Liver (tissue), 9 donors: ENCODE data around the gene TRIM7. TPM values are rescaled to one million over a fixed set of nuclear protein-coding genes. Genes with fewer than 3 reads are reported as not detected.

Source experiments
- DNase-seq: peaks from one replicate; pipeline ENCODE4 v3.0.0-alpha.2; 2017; ENCODE audit warnings: low spot score
- H3K27ac ChIP-seq, 2 donors: one replicate each; pipeline ENCODE4 v1.7.0; 2013; ENCODE audit warnings: inconsistent platforms in 2 of 2, low read length in 2 of 2, control low read depth in 1 of 2, low read depth in 1 of 2, mild to moderate bottlenecking in 1 of 2
- H3K27me3 ChIP-seq, 4 donors: one replicate each; pipeline versions ENCODE4 v1.6.1 to v1.7.0; 2013; ENCODE audit warnings: low read length in 3 of 4, inconsistent platforms in 1 of 4, mild to moderate bottlenecking in 1 of 4, moderate library complexity in 1 of 4; ENCODE audit not compliant: control insufficient read depth in 4 of 4, insufficient read depth in 4 of 4
- H3K36me3 ChIP-seq, 4 donors: one replicate each; pipeline versions ENCODE4 v1.6.1 to v1.7.0; 2013; ENCODE audit warnings: low read length in 3 of 4, mild to moderate bottlenecking in 3 of 4, low read depth in 1 of 4, moderate library complexity in 1 of 4; ENCODE audit not compliant: control insufficient read depth in 4 of 4, insufficient read depth in 3 of 4
- H3K4me1 ChIP-seq, 4 donors: one replicate each; pipeline versions ENCODE4 v1.6.1 to v1.7.0; 2013; ENCODE audit warnings: low read length in 3 of 4, mild to moderate bottlenecking in 3 of 4, moderate library complexity in 1 of 4; ENCODE audit not compliant: control insufficient read depth in 4 of 4, insufficient read depth in 4 of 4
- H3K4me3 ChIP-seq, 3 donors: one replicate each; pipeline versions ENCODE4 v1.6.1 to v1.7.0; 2013; ENCODE audit warnings: low read length in 3 of 3, control low read depth in 1 of 3, low read depth in 1 of 3, mild to moderate bottlenecking in 1 of 3
- H3K9ac ChIP-seq, 2 donors: one replicate each; pipeline ENCODE4 v1.7.0; 2013; ENCODE audit warnings: low read length in 2 of 2, mild to moderate bottlenecking in 2 of 2, moderate library complexity in 2 of 2, control low read depth in 1 of 2, low read depth in 1 of 2
- H3K9me3 ChIP-seq, 4 donors: one replicate each; pipeline versions ENCODE4 v1.6.1 to v1.7.0; 2013; ENCODE audit warnings: low read length in 3 of 4; ENCODE audit not compliant: control insufficient read depth in 4 of 4
- ATF3 ChIP-seq: IDR thresholded peaks from 2 replicates; pipeline ENCODE4 v1.6.1; 2016; ENCODE audit warnings: antibody characterized with exemption
- CTCF ChIP-seq: fragments of 150-350 bp; IDR thresholded peaks from 2 replicates; pipeline ENCODE4 v1.5.1; 2017; ENCODE audit warnings: improper control_type of control experiment, low read depth, low read length; ENCODE audit not compliant: missing input control
- FOXA2 ChIP-seq: IDR thresholded peaks from 2 replicates; pipeline ENCODE4 v1.6.1; 2016; ENCODE audit warnings: antibody characterized with exemption
- GABPA ChIP-seq, 2 donors: IDR thresholded peaks in 1 of 2; conservative IDR thresholded peaks in 1 of 2; 2 replicates each; pipeline ENCODE4 v1.6.1; 2016; ENCODE audit warnings: antibody characterized with exemption in 2 of 2, mild to moderate bottlenecking in 1 of 2, moderate library complexity in 1 of 2
- HNF4A ChIP-seq, 2 donors: conservative IDR thresholded peaks; 2 replicates each; pipeline ENCODE4 v1.6.1; 2016; ENCODE audit warnings: antibody characterized with exemption in 2 of 2, mild to moderate bottlenecking in 2 of 2
- JUND ChIP-seq, 2 donors: IDR thresholded peaks; 2 replicates each; pipeline ENCODE4 v1.6.1; 2016; ENCODE audit warnings: antibody characterized with exemption in 2 of 2
- MAX ChIP-seq: IDR thresholded peaks from 2 replicates; pipeline ENCODE4 v1.6.1; 2016; ENCODE audit warnings: antibody characterized with exemption
- REST ChIP-seq: IDR thresholded peaks from 2 replicates; pipeline ENCODE4 v1.6.1; 2016; ENCODE audit warnings: antibody characterized with exemption, mild to moderate bottlenecking
- SP1 ChIP-seq: IDR thresholded peaks from 2 replicates; pipeline ENCODE4 v1.6.1; 2018; ENCODE audit warnings: antibody characterized with exemption, mild to moderate bottlenecking
- ZBTB33 ChIP-seq: IDR thresholded peaks from 2 replicates; pipeline ENCODE4 v1.6.1; 2016; ENCODE audit warnings: antibody characterized with exemption
- WGBS: extraction: QIAGEN DNeasy Blood & Tissue Kit; methylation state at CpG from one replicate; pipeline ENCODE4 v1.1.7; 2013; 5-methylcytosine and 5-hydroxymethylcytosine counted together
- polyA plus RNA-seq, 2 donors: library from polyadenylated mRNA; stranded (reverse) in 1 of 2; unstranded in 1 of 2; fragments of 200-250 nt in 1 of 2; fragments of >200 nt in 1 of 2; fragmentation: Nextera tagmentation in 1 of 2; extraction: Ambion mirVana in 1 of 2; gene quantifications; one replicate each; pipeline versions ENCODE4 v1.2.1 to v1.2.3, GENCODE V29; 2013 to 2015
- total RNA-seq, 2 donors: library from RNA; depleted of rRNA; stranded (reverse); fragments of >200 nt; gene quantifications; one replicate each; pipeline ENCODE4 v1.2.3, GENCODE V29; 2014
- donor health status: healthy.
- donor health status: healthy.
- donor health status: healthy.
- donor health status: healthy.
- donor health status: healthy.

TRIM7 gene
- total and polyA plus RNA-seq, 4 donors = 0.10 to 0.50 (median 0.14) TPM; not detected in 1

- peak; percentile 80 for TF ChIP-seq REST
- peak in 1 of 2 donors; percentile 7 for TF ChIP-seq JUND (IDR thresholded peaks at IDR 0.05)
These were observed 38.8 kb upstream of the TRIM7 start, which contains the start of gene RACK1 (continued) for GRCh38 chr5:181243564-181244343.

- H3K4me3 ChIP-seq = peak overlapping the region; percentile 63 to 99 (median 86)
- TF ChIP-seq GABPA (IDR thresholded peaks at IDR 0.05 in 1 of 2, conservative IDR thresholded peaks at IDR 0.05 in 1 of 2) = no peak
- no peak for TF ChIP-seq SP1
- no peak for TF ChIP-seq ZBTB33
- TF ChIP-seq CTCF = no peak
- no peak for TF ChIP-seq HNF4A (conservative IDR thresholded peaks at IDR 0.05)
- TF ChIP-seq REST = no peak
- TF ChIP-seq ATF3 = no peak
- no peak for TF ChIP-seq FOXA2
- TF ChIP-seq MAX = no peak
- peak overlapping the region; percentile 93 for H3K9ac ChIP-seq
- H3K27ac ChIP-seq = peak overlapping the region; percentile 95 to 96
- WGBS = under 1% methylated on average over 25 of the region's 25 CpGs
- peaks cover 10 to 46% (median 34%) of the 10 kb centered on the region in 4 donors for H3K4me1 ChIP-seq
- no peaks in the 10 kb centered on the region for H3K9me3 ChIP-seq
- peaks cover 20 to 33% (median 26%) of the 10 kb centered on the region in 4 donors for H3K36me3 ChIP-seq
- no peak for DNase-seq
- no peaks in the 10 kb centered on the region for H3K27me3 ChIP-seq
These were observed 38.1 kb upstream of the TRIM7 start for GRCh38 chr5:181243018-181243563.
